Lung (tissue), 12 donors: ENCODE results near the gene GRID2. TPM values are rescaled to one million over a fixed set of nuclear protein-coding genes. Genes with fewer than 3 reads are reported as not detected.

Source experiments
- ATAC-seq: fragments of 200-7000 bp; cut with Tn5 transposase; one replicate; pipeline ENCODE4 v1.9.1; 2020; ENCODE audit warnings: moderate number of reproducible peaks; ENCODE audit not compliant: insufficient read depth, low FRiP score
- DNase-seq, 3 donors: peaks; one replicate each; pipeline ENCODE4 v3.0.0-alpha.2; 2013 to 2017
- H3K27ac ChIP-seq, 2 donors: one replicate each; pipeline ENCODE4 v1.5.1; 2013; ENCODE audit warnings: mild to moderate bottlenecking in 2 of 2, moderate library complexity in 2 of 2, control low read depth in 1 of 2, inconsistent platforms in 1 of 2, low read depth in 1 of 2, low read length in 1 of 2
- H3K27me3 ChIP-seq, 3 donors: one replicate each; pipeline ENCODE4 v1.5.1; 2013; ENCODE audit warnings: low read length in 2 of 3; ENCODE audit not compliant: control insufficient read depth in 3 of 3, insufficient read depth in 3 of 3
- H3K36me3 ChIP-seq, 4 donors: one replicate each; pipeline ENCODE4 v1.5.1; 2013; ENCODE audit warnings: low read length in 4 of 4, mild to moderate bottlenecking in 1 of 4, moderate library complexity in 1 of 4; ENCODE audit not compliant: control insufficient read depth in 4 of 4, insufficient read depth in 4 of 4
- H3K4me1 ChIP-seq, 5 donors: one replicate each; pipeline ENCODE4 v1.5.1; 2013; ENCODE audit warnings: low read length in 5 of 5, mild to moderate bottlenecking in 2 of 5, moderate library complexity in 1 of 5; ENCODE audit not compliant: control insufficient read depth in 5 of 5, insufficient read depth in 5 of 5
- H3K4me3 ChIP-seq: one replicate; pipeline ENCODE4 v1.5.1; 2013; ENCODE audit warnings: mild to moderate bottlenecking, control low read depth, moderate library complexity
- H3K9ac ChIP-seq, 2 donors: one replicate each; pipeline ENCODE4 v1.5.1; 2013; ENCODE audit warnings: low read length in 2 of 2, control low read depth in 1 of 2; ENCODE audit not compliant: insufficient read depth in 1 of 2
- H3K9me3 ChIP-seq, 4 donors: one replicate each; pipeline ENCODE4 v1.5.1; 2013; ENCODE audit warnings: low read length in 3 of 4, mild to moderate bottlenecking in 1 of 4, moderate library complexity in 1 of 4; ENCODE audit not compliant: control insufficient read depth in 4 of 4, insufficient read depth in 3 of 4
- CTCF ChIP-seq: IDR thresholded peaks from 2 replicates; pipeline ENCODE4 v1.5.1; 2012; ENCODE audit warnings: mild to moderate bottlenecking; ENCODE audit errors: control extremely low read depth, extremely low read depth
- WGBS, 2 donors: extraction: QIAGEN DNeasy Blood & Tissue Kit; methylation state at CpG; one replicate each; pipeline ENCODE4 v1.1.7; 2013; 5-methylcytosine and 5-hydroxymethylcytosine counted together
- polyA plus RNA-seq, 2 donors: library from polyadenylated mRNA; stranded (reverse); fragments of 200-250 nt; gene quantifications; one replicate each; pipeline ENCODE4 v1.2.1, GENCODE V29; 2013
- total RNA-seq, 2 donors: library from RNA; depleted of rRNA in 1 of 2; stranded (reverse); fragments of >200 nt in 1 of 2; gene quantifications; one replicate each; pipeline ENCODE4 v1.2.1, GENCODE V29; 2014 to 2021
- donor health status: control.
- donor health status: control.
- donor health status: Bipolar disorder and iron deficiency.
- donor health status: healthy.
- donor health status: DM: yes; HTN: yes; CAD: no.

GRID2 gene
- total and polyA plus RNA-seq, 4 donors: 0.09 to 1.3 TPM; not detected in 2

- H3K4me1 ChIP-seq: no peaks in the 10 kb centered on the region
- 71 to 82% methylated on average over 4 of the region's 4 CpGs for WGBS, 2 donors
- H3K9me3 ChIP-seq: peaks cover 0 to 4% (median under 1%) of the 10 kb centered on the region in 4 donors
- TF ChIP-seq CTCF: no peak
- DNase-seq: no peak
- no peak overlapping the region for H3K27ac ChIP-seq
- H3K9ac ChIP-seq: no peak overlapping the region
- H3K36me3 ChIP-seq: no peaks in the 10 kb centered on the region
- H3K4me3 ChIP-seq: no peak overlapping the region
- no peaks in the 10 kb centered on the region for H3K27me3 ChIP-seq
- no peak for ATAC-seq
These were observed 1065.2 kb downstream of the GRID2 start for GRCh38 chr4:93368968-93369367.

- no peak for TF ChIP-seq CTCF
- no peaks in the 10 kb centered on the region for H3K9me3 ChIP-seq
- no peak overlapping the region for H3K4me3 ChIP-seq
- no peak for DNase-seq
- no peak for ATAC-seq
- H3K27me3 ChIP-seq: no peaks in the 10 kb centered on the region
- H3K27ac ChIP-seq: no peak overlapping the region
- H3K4me1 ChIP-seq: no peaks in the 10 kb centered on the region
- WGBS, 2 donors: 93 to 96% methylated on average over 6 of the region's 6 CpGs
- no peak overlapping the region for H3K9ac ChIP-seq
- H3K36me3 ChIP-seq: no peaks in the 10 kb centered on the region
These were observed 1066.5 kb downstream of the GRID2 start for GRCh38 chr4:93370256-93370655.

- ATAC-seq (no peak), DNase-seq (no peak)
- Histone ChIP-seq H3K9ac (no peak overlapping the region), H3K4me3 (no peak overlapping the region), H3K36me3 (no peaks in the 10 kb centered on the region), H3K4me1 (no peaks in the 10 kb centered on the region), H3K27ac (no peak overlapping the region), H3K9me3 (no peaks in the 10 kb centered on the region), H3K27me3 (no peaks in the 10 kb centered on the region)
- 80 to 87% methylated on average over 4 of the region's 4 CpGs for WGBS, 2 donors
- no peak for TF ChIP-seq CTCF
These were observed 1070.4 kb downstream of the GRID2 start for GRCh38 chr4:93373893-93374860.
